ENCODE results near the gene DOCK3. TPM values are rescaled to one million over a fixed set of nuclear protein-coding genes. Genes with fewer than 3 reads are reported as not detected.

DOCK3 gene
- total RNA-seq, 1 experiment from 2014 or later: 0.14 TPM

- Mint-ChIP-seq H3K9me3 (ENCODE audit: unreplicated experiment) (no peaks in the 10 kb centered on the region), H3K4me1 (ENCODE audit: insufficient read depth, unreplicated experiment) (peaks cover 21% of the 10 kb centered on the region), H3K36me3 (ENCODE audit: insufficient read depth, unreplicated experiment) (peaks cover 18% of the 10 kb centered on the region), H3K27me3 (ENCODE audit: insufficient read depth, unreplicated experiment) (no peaks in the 10 kb centered on the region), H3K27ac (ENCODE audit: low read depth, unreplicated experiment) (no peak overlapping the region), H3K4me3 (ENCODE audit: unreplicated experiment) (no peak overlapping the region)
- ChIA-PET CTCF (interaction anchor here (7.7 kb wide), 1 partner anchor 18 kb away, joined by 61 read pairs; the partner anchor contains the start of gene MAPKAPK3), POLR2A (interaction anchor here (0.9 kb wide), 1 partner anchor 16 kb away, joined by 4 read pairs; the partner anchor contains the start of gene MAPKAPK3)
- DNase-seq (ENCODE audit: unreplicated experiment): no peak
- intact Hi-C loops (cut with micrococcal nuclease): no loop called here
- BruUV-seq (replicated peaks): no TSS peak
- TF ChIP-seq, protein P1, sequence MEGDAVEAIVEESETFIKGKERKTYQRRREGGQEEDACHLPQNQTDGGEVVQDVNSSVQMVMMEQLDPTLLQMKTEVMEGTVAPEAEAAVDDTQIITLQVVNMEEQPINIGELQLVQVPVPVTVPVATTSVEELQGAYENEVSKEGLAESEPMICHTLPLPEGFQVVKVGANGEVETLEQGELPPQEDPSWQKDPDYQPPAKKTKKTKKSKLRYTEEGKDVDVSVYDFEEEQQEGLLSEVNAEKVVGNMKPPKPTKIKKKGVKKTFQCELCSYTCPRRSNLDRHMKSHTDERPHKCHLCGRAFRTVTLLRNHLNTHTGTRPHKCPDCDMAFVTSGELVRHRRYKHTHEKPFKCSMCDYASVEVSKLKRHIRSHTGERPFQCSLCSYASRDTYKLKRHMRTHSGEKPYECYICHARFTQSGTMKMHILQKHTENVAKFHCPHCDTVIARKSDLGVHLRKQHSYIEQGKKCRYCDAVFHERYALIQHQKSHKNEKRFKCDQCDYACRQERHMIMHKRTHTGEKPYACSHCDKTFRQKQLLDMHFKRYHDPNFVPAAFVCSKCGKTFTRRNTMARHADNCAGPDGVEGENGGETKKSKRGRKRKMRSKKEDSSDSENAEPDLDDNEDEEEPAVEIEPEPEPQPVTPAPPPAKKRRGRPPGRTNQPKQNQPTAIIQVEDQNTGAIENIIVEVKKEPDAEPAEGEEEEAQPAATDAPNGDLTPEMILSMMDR (IDR thresholded peaks at IDR 0.05; ENCODE audit: unreplicated experiment): no peak
Measured at GRCh38 chr3:50632450-50632849, 42.3 kb upstream of the DOCK3 start.

DNA sequence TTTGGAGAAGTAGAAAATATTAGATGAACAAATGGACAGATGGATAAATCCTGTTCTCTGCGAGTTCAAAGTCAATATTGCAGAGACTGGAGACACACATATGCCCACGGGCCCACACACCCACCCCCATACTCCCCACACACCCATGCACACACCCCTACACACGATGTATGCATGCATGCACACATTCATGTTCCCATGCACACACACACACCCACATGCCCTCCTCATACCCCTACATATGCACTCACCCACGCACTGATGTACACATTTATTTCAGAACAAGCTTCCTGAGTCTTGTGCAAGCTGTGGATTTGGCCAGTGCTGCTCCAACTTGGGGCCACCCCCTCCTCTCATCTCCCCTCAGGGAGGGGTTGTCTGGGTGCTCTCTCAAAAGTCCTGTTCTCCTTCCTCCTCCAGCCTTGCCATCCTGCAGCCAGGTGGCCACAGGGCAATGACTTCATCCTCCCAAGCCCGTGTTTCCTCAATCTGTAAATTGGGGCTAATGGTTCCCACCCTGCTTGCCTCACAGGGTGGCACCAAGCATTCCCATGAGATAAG lies 41.4 kb upstream of the DOCK3 start:
- Mint-ChIP-seq H3K4me3 (ENCODE audit: unreplicated experiment) (no peak overlapping the region), H3K27ac (ENCODE audit: low read depth, unreplicated experiment) (no peak overlapping the region), H3K27me3 (ENCODE audit: insufficient read depth, unreplicated experiment) (no peaks in the 10 kb centered on the region), H3K9me3 (ENCODE audit: unreplicated experiment) (no peaks in the 10 kb centered on the region), H3K36me3 (ENCODE audit: insufficient read depth, unreplicated experiment) (peaks cover 15% of the 10 kb centered on the region), H3K4me1 (ENCODE audit: insufficient read depth, unreplicated experiment) (peaks cover 22% of the 10 kb centered on the region)
- intact Hi-C loops (cut with micrococcal nuclease): no loop called here
- DNase-seq (ENCODE audit: unreplicated experiment): no peak
- TF ChIP-seq, protein P1 (IDR thresholded peaks at IDR 0.05; ENCODE audit: unreplicated experiment): no peak
- ChIA-PET POLR2A (interaction anchor here (0.6 to 0.9 kb wide), 2 partner anchors 22 to 1192 kb away, joined by 3 to 4 read pairs; partner anchors contain the start of gene CISH), CTCF (interaction anchor here (0.7 to 1.0 kb wide), 3 partner anchors 10 to 91 kb away, joined by 3 read pairs; no protein-coding TSS in a partner anchor)
- BruUV-seq (replicated peaks): no TSS peak

DNA sequence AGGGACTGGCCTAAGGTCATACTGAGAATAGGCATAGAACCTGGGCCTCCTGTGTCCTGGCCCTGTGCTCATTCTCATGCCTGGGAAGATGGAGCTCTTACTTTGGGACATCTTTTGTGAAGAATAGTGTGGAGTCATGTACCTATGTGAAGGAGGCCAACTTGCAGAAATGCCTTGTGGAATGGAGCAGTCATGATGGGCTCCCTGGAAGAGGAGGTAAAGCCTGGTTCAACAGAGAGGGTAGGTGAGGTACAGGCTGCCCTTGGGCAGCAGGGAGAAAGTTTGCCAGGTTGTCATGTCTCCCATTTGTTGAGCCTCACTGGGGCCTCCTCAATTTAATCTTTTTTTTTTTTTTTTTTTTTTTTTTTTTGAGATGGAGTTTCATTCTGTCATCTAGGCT lies 39.7 kb upstream of the DOCK3 start:
- no peak overlapping the region for H3K4me3 Mint-ChIP-seq (ENCODE audit: unreplicated experiment)
- intact Hi-C loops (cut with micrococcal nuclease): no loop called here
- H3K9me3 Mint-ChIP-seq (ENCODE audit: unreplicated experiment): no peaks in the 10 kb centered on the region
- no TSS peak for BruUV-seq (replicated peaks)
- H3K4me1 Mint-ChIP-seq (ENCODE audit: insufficient read depth, unreplicated experiment): peaks cover 29% of the 10 kb centered on the region
- H3K36me3 Mint-ChIP-seq (ENCODE audit: insufficient read depth, unreplicated experiment): peaks cover 15% of the 10 kb centered on the region
- CTCF ChIA-PET: interaction anchor here (0.5 to 2.0 kb wide), 4 partner anchors 18 to 53 kb away, joined by 3 to 9 read pairs (median 5); partner anchors contain the start of gene MAPKAPK3
- no peaks in the 10 kb centered on the region for H3K27me3 Mint-ChIP-seq (ENCODE audit: insufficient read depth, unreplicated experiment)
- TF ChIP-seq, protein P1 (IDR thresholded peaks at IDR 0.05; ENCODE audit: unreplicated experiment): no peak
- POLR2A ChIA-PET: no interaction called here
- H3K27ac Mint-ChIP-seq (ENCODE audit: low read depth, unreplicated experiment): no peak overlapping the region
- no peak for DNase-seq (ENCODE audit: unreplicated experiment)

DNA sequence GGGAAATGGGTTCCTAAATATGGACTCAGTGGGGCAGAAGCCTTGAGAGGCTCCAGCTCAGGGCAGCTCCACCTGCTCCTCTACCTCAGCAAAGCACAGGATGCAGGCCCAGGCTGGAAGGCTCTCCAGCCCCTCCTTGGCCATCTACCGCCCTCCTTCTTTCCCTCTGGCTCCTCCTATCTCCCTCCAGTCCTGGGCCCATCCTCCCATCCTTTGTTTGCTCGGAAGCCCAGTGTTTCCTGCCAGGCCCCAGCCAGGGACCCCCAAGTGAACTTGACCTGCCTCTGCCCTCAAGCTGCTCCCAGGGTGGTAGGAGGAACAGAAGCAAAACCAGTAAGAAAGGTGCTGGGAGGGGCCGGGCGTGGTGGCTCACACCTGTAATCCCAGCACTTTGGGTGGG lies 37.7 kb upstream of the DOCK3 start:
- intact Hi-C loops (cut with micrococcal nuclease): no loop called here
- DNase-seq (ENCODE audit: unreplicated experiment): no peak
- POLR2A ChIA-PET: no interaction called here
- H3K36me3 Mint-ChIP-seq (ENCODE audit: insufficient read depth, unreplicated experiment): peaks cover 16% of the 10 kb centered on the region
- CTCF ChIA-PET: interaction anchor here (0.6 to 1.4 kb wide), 4 partner anchors 15 to 1080 kb away, joined by 3 to 8 read pairs (median 4); no protein-coding TSS in a partner anchor
- H3K27me3 Mint-ChIP-seq (ENCODE audit: insufficient read depth, unreplicated experiment): no peaks in the 10 kb centered on the region
- no peaks in the 10 kb centered on the region for H3K9me3 Mint-ChIP-seq (ENCODE audit: unreplicated experiment)
- no peak overlapping the region for H3K27ac Mint-ChIP-seq (ENCODE audit: low read depth, unreplicated experiment)
- H3K4me3 Mint-ChIP-seq (ENCODE audit: unreplicated experiment): no peak overlapping the region
- peaks cover 29% of the 10 kb centered on the region for H3K4me1 Mint-ChIP-seq (ENCODE audit: insufficient read depth, unreplicated experiment)
- TF ChIP-seq, protein P1 (IDR thresholded peaks at IDR 0.05; ENCODE audit: unreplicated experiment): no peak
- BruUV-seq (replicated peaks): no TSS peak
